Skin epidermis (tissue), 12 donors: Measurements from ENCODE around the gene ESRP2.

ENCODE experiments used
- H3K27ac ChIP-seq, 21 experiments: fragments of 200-600 bp; sonication (generic) in 11 of 21; one replicate each; pipeline ENCODE4 v1.5.0; 2020; ENCODE audit warnings: mild to moderate bottlenecking in 3 of 21, inconsistent platforms in 2 of 21, moderate library complexity in 2 of 21
- H3K4me3 ChIP-seq, 7 experiments: fragments of 200-600 bp; sonication (generic) in 2 of 7; one replicate each; pipeline ENCODE4 v1.5.0; 2020; ENCODE audit warnings: inconsistent platforms in 2 of 7, mild to moderate bottlenecking in 2 of 7, moderate library complexity in 1 of 7

ESRP2 gene

DNA sequence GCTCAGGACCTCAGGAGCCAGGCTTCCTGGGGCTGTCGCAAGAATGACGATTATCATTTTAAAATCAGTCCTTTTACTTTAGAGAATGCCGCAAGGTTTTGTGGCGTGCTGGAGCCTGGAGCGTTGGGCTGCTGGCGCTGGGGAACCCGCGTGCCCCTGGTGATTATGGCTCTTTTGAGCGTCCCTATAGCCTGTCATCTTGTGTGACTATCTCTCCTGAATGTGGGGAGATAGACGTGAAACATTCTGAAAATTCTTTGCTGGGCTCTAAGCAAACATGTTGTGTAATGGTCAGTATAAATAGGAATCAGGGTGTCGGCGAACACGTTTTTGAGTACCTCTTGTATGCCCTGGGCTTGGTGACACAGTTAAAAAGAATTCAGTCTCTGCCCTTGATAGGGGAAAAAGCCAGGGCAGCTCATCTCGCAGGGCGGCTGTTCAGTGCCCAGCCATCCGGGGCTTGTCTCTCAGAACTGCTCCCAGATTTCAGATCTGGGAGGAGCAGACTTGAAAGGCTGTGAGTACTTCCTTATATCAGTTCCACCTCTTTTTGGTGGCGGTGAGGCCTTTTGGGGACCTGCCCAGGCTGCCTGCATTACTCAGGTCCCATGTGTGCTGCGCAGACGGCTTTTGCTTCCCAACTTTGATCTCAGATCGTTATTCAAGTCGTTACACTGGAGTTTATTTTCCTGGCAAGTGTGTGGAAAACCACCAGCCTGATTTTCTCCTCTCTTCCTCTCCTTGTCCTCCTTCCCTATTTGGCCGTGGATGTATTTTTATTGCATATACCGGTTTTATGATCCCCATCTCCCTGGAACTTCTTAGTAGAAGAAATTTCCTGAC lies 29.4 kb upstream of the ESRP2 start:
- Histone ChIP-seq H3K27ac (peak overlapping the region; percentile 82 to 99 (median 94)), H3K4me3 (peak overlapping the region; percentile 73 to 86 (median 80))

DNA sequence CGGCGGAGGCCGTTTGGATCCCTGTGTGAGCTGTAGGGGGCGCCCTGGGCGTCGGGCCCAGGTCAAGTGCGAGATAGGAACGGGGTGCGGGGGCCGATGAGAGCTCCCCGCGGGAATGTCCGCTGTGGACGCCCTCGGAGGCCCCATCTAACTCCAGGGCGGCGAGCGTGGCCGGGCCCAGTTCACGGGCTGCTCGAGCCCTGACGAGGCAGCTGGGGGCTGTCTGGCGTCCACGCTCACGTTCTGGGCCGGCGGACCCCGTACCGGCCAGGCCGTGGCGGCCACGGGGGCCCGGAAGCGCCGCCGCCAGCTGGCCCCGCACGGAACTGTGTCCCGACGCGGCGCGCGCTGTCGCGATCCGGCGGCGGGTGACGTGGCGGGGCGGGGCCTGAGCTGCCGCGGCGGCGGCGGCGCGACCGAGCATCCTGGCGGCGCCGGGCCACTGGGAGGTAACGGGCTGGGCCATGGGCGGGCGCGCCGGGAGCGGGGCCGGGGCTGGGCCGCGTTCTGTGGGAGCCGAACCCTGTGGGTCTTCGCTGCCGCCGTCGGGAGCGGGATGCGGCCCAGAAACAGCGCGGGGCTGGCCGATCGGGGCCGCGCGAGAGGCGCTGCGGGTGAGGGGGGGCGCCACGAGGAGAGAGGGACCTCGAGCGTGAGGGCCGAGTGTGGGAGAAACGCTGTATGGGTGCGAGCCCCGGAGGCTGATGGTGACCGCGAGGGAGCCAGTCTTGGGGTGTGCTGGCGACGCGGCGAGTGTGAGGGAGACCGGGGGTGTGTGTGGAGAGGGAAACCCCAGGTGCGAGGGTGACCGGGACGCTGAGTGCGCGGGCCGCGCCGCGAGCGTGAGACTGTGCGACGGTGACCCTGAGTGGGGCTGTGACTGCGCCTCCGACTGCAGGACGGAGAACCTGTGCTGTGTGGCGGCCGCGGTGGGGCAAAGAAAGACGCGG lies 28.5 kb upstream of the ESRP2 start, which contains the start of gene SLC7A6:
Gene SLC7A6 (plus strand): TSS at position 399 of the 950 bp plus-strand sequence. CDS start 10,201 bp downstream, outside the sequence.
- Histone ChIP-seq H3K27ac (peak within 1 kb of the TSS; percentile 82 to 99 (median 94)), H3K4me3 (peak within 1 kb of the TSS; percentile 73 to 86 (median 80))

DNA sequence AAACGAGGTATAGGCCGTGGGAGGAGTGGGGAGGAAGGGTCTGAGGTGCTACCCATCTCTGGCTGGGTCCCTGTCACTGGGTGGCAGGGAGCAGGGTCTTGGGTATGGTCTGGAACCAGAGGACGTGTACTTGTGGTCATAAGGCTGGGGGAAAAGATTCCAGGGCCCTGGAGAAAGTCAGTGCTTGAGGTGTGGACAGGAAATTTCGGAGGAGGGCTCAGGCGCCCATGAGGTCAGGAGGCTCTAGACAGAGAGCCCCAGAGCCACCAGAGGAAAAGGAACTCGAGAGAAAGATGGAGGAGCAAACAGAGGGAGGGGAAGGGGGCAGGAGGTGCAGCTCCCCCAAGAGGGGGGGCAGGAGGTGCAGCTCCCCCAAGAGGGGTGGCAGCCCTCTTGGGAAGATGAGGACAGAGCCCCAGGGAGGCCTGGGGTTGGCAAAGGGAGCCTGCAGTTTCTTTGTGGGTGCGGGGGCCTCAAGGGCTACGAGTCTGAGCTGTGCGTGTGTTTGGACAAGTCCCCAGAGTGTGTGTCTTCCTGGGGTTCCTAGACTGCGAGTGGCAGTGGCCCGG lies 27.7 kb upstream of the ESRP2 start:
- Histone ChIP-seq H3K27ac (peak overlapping the region; percentile 82 to 99 (median 94)), H3K4me3 (peak overlapping the region; percentile 73 to 86 (median 80))

DNA sequence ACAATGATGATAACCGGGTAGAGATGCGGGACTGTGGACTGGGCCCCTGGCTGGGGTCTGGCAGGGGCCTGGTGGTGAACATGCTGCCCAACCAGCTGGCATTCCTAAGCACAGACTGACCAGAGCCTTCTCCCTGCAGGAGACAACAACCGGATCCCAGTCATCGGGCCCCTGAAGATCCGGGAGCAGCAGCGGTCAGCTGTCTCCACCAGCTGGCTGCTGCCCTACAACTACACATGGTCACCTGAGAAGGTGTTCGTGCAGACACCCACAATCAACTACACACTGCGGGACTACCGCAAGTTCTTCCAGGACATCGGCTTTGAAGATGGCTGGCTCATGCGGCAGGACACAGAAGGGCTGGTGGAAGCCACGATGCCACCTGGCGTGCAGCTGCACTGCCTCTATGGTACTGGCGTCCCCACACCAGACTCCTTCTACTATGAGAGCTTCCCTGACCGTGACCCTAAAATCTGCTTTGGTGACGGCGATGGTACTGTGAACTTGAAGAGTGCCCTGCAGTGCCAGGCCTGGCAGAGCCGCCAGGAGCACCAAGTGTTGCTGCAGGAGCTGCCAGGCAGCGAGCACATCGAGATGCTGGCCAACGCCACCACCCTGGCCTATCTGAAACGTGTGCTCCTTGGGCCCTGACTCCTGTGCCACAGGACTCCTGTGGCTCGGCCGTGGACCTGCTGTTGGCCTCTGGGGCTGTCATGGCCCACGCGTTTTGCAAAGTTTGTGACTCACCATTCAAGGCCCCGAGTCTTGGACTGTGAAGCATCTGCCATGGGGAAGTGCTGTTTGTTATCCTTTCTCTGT lies 23.3 kb upstream of the ESRP2 start:
- Histone ChIP-seq H3K27ac (no peak overlapping the region), H3K4me3 (no peak overlapping the region)

DNA sequence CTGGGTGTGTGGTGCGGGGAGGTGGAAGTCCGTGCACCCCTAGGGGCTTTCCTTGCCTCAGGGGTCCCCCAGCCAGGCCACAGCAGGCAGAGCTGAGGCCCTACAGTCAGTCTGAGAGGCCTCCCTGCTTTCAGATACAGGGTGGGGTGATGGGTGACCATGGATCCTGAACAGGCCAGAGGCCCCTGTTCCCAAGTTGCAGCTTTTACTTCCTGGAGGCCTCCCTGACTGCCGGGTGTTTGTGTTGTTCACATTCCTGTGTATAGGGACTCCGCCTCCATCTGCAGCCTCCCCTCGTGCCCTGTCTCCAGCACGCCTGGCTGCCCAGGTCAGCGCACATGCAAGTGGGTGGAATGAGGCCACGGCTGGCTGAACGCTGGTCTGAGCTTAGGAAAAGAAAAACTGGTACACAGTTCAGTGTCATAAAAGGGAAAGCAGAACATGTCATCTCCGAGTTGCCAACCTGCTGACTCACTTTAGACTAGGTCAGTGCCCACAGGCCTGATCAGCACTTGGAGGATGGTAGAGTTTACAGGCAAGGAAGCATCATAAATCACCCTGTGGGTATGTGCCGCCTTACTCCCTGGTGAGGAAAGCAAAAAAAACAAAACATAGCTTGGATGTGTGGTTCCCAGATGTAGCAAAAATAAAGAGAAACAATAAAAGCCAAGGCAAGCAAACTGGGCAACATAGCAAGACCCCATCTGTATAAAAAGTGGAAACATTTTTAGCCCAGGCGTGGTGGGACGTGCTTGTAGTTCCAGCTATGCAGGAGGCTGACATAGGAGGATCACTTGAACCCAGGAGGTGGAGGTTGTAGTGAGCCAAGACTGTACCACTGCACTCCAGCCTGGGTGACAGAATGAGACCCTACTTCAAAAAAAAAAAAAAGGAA lies 22.2 kb upstream of the ESRP2 start:
- Histone ChIP-seq H3K4me3 (no peak overlapping the region), H3K27ac (peak overlapping the region in 13 of 21 experiments; percentile 2 to 67 (median 38))

DNA sequence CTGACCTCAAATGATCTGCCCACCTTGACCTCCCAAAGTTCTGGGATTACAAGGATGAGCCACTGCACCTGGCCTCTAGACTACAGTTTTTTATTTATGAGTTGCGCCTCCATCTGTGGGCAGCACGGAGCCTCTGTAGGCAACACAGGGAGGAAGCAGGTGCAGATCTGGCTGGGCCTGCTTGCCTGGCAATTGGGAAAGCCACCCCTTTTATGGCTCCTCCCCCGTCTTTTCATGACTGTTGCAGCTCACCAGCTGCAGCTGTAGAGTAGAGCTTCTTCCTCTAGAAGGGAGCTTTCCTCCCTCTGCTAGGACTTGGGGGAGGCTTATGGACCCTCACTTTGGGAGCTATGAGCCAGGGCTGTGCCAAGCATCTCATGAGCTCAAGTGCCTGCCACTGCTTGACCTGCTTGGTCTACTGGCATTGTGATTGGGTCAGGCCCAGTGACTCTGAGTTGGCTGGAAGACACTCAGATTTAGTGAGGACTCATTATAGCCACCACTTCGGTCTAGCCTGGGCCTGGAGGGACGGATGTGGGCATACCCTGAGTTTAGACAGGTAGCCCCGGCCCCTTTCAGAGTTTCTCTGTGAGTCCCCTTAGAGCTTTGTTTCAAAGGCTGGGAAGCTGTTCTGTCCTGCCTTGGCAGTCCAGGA lies 21.5 kb upstream of the ESRP2 start:
- peak overlapping the region in 13 of 21 experiments; percentile 2 to 67 (median 38) for H3K27ac ChIP-seq
- no peak overlapping the region for H3K4me3 ChIP-seq

DNA sequence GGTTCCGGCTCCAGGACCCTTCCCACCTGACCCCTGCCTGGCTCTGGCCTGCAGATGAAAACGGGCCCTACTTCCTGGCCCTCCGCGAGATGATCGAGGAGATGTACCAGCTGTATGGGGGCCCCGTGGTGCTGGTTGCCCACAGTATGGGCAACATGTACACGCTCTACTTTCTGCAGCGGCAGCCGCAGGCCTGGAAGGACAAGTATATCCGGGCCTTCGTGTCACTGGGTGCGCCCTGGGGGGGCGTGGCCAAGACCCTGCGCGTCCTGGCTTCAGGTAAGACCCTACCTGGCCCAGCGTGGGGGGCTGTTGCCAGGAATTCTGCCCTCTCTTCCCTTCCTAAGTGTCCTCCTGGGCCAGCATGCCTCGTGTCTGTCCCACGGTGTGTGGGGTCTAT lies 19.8 kb upstream of the ESRP2 start:
- Histone ChIP-seq H3K27ac (no peak overlapping the region), H3K4me3 (no peak overlapping the region)

DNA sequence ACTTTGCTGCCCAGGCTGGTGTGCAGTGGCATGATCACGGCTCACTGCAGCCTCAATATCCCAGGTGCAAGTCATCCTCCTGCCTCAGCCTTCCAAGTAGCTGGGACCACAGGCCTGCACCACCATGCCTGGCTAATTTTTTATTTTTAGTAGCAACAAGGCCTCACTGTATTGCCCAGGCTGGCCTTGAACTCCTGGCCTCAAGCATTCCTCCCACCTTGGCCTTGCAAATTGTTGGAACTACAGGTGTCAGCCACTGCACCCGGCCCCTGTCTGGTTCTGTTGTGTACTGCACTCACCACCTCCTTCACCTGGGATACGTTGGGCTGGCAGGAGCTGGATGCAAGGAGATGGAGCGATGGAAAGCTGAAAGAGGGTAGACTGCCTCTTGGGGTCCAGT lies 17.8 kb upstream of the ESRP2 start:
- Histone ChIP-seq H3K27ac (no peak overlapping the region), H3K4me3 (no peak overlapping the region)

DNA sequence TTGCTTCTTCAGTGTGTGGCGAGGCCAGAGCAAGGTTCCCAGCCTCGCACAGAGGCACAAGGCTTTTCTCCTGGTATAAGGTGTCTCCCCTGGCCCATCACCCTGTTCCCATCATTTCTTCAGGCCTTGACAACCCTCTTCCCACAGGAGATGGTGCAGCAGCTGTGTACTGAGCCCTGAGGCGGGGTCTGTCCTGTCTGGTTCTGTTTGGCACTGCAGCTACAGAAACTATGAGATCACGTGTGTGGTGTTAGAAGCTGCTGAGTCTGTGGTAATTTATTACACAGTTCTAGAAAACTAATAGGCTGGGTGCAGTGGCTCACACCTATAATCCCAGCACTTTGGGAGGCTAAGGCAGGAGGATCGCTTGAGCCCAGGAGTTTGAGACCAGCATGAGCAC lies 16.5 kb upstream of the ESRP2 start:
- Histone ChIP-seq H3K27ac (peak overlapping the region in 1 of 21 experiments; percentile 30), H3K4me3 (no peak overlapping the region)

DNA sequence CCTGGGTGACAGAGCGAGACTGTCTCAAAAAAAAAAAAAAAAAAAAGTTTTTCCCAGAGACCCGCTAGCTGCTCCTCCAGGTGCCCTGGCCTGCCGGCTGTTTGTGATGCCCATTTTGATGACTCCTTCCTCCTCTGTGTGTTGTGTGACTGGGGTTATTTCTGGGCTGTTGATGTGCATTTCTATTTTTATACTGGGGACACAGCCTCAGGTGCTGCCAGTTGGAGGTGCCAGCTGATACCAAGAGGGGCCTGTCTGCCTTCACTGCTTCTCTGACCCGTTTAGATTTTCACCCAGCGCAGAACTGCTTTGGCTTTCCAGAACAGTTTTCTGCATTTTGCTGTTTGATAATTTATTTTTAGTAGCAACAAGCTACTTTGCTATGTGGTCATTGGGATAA lies 15.9 kb upstream of the ESRP2 start:
- Histone ChIP-seq H3K27ac (peak overlapping the region in 1 of 21 experiments; percentile 30), H3K4me3 (no peak overlapping the region)

DNA sequence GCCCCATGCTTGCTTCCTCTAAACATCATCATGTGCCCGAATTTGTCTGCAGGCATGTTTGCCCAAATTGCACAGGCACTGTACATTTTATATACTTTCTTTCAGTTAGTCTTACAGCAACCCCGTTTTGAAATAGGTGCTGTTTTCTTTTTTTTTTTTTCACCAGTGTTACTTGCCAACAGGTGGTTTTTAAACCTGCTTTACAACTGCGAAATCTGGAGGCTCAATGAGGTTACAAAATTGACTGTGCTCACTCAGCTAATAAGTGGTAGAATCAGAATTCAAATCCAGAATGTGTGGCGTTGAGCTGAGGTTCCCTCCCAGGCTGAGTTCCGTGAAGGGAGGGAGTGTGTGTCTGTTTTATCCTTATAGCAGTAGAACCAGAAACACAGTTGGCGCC lies 15.0 kb upstream of the ESRP2 start:
- Histone ChIP-seq H3K27ac (no peak overlapping the region), H3K4me3 (no peak overlapping the region)

DNA sequence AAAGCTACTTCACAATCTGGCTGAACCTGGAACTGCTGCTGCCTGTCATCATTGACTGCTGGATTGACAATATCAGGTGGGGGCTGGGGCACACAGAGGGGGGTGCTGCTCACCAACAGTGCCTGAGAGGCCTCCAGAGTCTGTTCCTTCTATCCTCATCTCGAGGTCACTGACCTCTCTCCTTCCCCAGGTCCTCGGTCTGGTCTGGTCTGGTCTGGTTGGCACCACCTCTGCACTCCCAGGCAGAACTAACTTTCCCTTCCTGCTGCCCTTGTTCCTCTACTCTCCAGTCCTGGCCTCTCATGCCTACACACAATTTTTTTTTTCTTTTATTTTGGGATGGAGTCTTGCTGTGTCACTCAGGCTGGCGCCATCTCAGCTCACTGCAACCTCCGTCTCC lies 13.4 kb upstream of the ESRP2 start:
- Histone ChIP-seq H3K27ac (peak overlapping the region in 1 of 21 experiments; percentile 1), H3K4me3 (no peak overlapping the region)

DNA sequence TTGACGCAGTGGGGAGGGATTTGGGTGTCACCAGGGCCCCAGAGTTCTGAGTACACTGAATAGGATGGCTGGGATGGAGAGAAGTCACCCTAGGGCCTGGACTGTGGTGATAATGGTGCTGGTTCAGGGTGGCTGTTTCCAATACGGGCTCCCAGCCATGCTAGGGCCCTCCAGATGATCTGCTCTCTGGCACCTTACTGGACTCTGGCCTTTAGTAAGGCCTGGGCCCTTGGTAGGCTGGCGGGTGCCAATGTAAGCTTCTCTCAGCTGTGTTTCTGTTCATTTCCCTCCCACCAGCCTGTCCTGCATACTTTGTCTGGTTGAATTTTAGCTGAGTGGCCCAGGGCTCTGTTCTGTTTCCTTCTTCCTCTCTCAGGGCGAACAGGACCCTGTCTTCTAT lies 12.0 kb upstream of the ESRP2 start:
- peak overlapping the region in 7 of 21 experiments; percentile 2 to 58 (median 37) for H3K27ac ChIP-seq
- no peak overlapping the region for H3K4me3 ChIP-seq

DNA sequence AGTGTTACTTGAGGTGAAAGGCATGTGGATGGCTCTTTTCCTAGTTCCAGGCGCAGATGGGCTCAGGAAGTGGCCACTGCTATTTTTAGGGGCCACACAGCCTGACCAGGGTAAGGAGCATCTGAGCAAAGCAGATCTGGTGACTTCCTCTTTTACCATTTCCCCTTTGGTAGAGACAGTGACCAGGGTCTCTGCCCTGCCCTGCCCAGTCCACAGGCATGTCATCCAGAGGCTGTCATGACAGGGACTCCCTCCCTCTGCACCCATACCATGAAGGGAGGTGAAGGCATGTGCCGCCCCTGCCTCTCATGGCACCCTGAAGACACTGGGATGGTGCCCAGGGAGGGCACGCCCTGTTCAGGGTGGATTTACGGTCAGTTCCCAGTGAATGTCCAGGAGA lies 11.5 kb upstream of the ESRP2 start:
- H3K27ac ChIP-seq: peak overlapping the region in 10 of 21 experiments; percentile 2 to 58 (median 43)

DNA sequence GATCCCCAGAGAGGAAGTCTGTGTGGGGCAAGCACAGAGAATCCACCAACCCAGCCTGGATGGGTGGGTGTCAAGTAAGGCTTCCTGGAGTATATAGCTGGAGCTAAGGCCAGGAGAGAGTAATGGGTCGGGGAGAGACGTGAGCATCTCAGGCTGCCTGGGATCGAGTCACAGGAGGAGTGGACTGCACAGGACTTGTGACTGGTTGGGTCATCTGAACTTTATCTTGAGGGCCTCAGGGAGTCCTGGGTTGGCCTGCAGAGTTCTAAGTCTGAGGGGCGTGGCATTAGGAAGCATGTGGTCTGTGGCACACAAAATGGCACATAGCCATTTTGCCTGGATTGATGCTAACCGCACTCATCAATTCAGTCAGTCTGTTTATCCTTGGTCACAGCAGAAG lies 10.7 kb upstream of the ESRP2 start:
- Histone ChIP-seq H3K4me3 (peak overlapping the region in 1 of 7 experiments; percentile 87), H3K27ac (peak overlapping the region in 8 of 21 experiments; percentile 3 to 83 (median 44))

More for the DNA sequence above, 11.5 kb upstream of the ESRP2 start:
- H3K4me3 ChIP-seq: no peak overlapping the region

DNA sequence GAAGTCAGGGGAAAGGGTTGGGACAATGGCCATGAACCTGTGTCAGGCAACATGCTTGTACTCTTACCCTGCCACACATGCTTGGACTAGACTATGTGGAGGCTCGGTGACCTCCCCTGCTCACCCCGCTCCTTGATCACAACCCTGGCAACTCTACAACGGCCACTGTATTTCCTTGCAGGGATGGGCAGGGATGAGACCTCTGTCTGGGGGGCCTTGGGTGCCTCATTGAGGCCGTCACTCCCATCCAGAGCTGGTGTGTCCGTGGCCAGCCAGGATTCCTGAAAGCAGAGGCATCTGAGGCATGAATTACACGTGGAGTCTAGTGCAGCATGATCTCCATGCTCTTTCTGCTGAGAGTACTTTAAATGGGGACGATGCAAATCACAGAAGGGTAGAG lies 10.2 kb upstream of the ESRP2 start:
- peak overlapping the region; percentile 52 to 96 (median 85) for H3K4me3 ChIP-seq

More for the DNA sequence above, 10.2 kb upstream of the ESRP2 start:
- H3K27ac ChIP-seq: peak overlapping the region in 11 of 21 experiments; percentile 2 to 83 (median 67)
